ENCODE data around the gene FAM81A. TPM values are rescaled to one million over a fixed set of nuclear protein-coding genes. Genes with fewer than 3 reads are reported as not detected.

The FAM81A gene
- total RNA-seq, 2 experiments from 2014 or later: not detected

- no peak for TF ChIP-seq CTCF (IDR thresholded peaks at IDR 0.05)
- ATAC-seq (ENCODE audit: poor library complexity) (no peak), DNase-seq (no peak)
- no peak overlapping the region for H3K27ac Mint-ChIP-seq
- no peak overlapping the region for H3K27ac ChIP-seq (ENCODE audit: low read depth in 1 of 2, low read length in 2 of 2)
- H3K9me3 ChIP-seq (ENCODE audit: control insufficient read depth in 1 of 2, insufficient read depth in 1 of 2, low read length in 2 of 2): no peaks in the 10 kb centered on the region
- no peaks in the 10 kb centered on the region for H3K9me3 Mint-ChIP-seq
- intact Hi-C loops (cut with DNase I, micrococcal nuclease): no loop called here
- CTCF ChIA-PET: no interaction called here
- no peaks in the 10 kb centered on the region for H3K4me1 ChIP-seq (ENCODE audit: insufficient read depth, low read length)
- H3K36me3 Mint-ChIP-seq (ENCODE audit: low read depth): no peaks in the 10 kb centered on the region
- H3K27me3 ChIP-seq (ENCODE audit: control insufficient read depth in 1 of 2, insufficient read depth in 2 of 2, low read length in 2 of 2): no peaks in the 10 kb centered on the region
- no peak overlapping the region for H3K4me3 ChIP-seq (ENCODE audit: low read length)
- H3K27me3 Mint-ChIP-seq: no peaks in the 10 kb centered on the region
- no peaks in the 10 kb centered on the region for H3K36me3 ChIP-seq (ENCODE audit: insufficient read depth, low read length)
- H3K4me3 Mint-ChIP-seq: no peak overlapping the region
- POLR2A ChIA-PET: no interaction called here
- no peaks in the 10 kb centered on the region for H3K4me1 Mint-ChIP-seq (ENCODE audit: low read depth)
Measured at GRCh38 chr15:59557581-59557980, 119.6 kb downstream of the FAM81A start.

- intact Hi-C loops (cut with DNase I, micrococcal nuclease): no loop called here
- Mint-ChIP-seq H3K4me3 (no peak overlapping the region), H3K9me3 (no peaks in the 10 kb centered on the region), H3K27ac (no peak overlapping the region), H3K4me1 (ENCODE audit: low read depth) (no peaks in the 10 kb centered on the region), H3K36me3 (ENCODE audit: low read depth) (no peaks in the 10 kb centered on the region), H3K27me3 (no peaks in the 10 kb centered on the region)
- Histone ChIP-seq H3K9me3 (ENCODE audit: control insufficient read depth in 1 of 2, insufficient read depth in 1 of 2, low read length in 2 of 2) (no peaks in the 10 kb centered on the region), H3K4me1 (ENCODE audit: insufficient read depth, low read length) (no peaks in the 10 kb centered on the region), H3K27ac (ENCODE audit: low read depth in 1 of 2, low read length in 2 of 2) (no peak overlapping the region), H3K27me3 (ENCODE audit: control insufficient read depth in 1 of 2, insufficient read depth in 2 of 2, low read length in 2 of 2) (no peaks in the 10 kb centered on the region), H3K4me3 (ENCODE audit: low read length) (no peak overlapping the region), H3K36me3 (ENCODE audit: insufficient read depth, low read length) (no peaks in the 10 kb centered on the region)
- no peak for ATAC-seq (ENCODE audit: poor library complexity)
- no peak for TF ChIP-seq CTCF (IDR thresholded peaks at IDR 0.05)
- DNase-seq: no peak
- ChIA-PET CTCF (interaction anchor here (1.0 kb wide), 1 partner anchor 30 kb away, joined by 3 read pairs; no protein-coding TSS in a partner anchor), POLR2A (no interaction called here)
Measured at GRCh38 chr15:59558851-59559250, 120.9 kb downstream of the FAM81A start.

- CTCF ChIA-PET: no interaction called here
Measured at GRCh38 chr15:59561547-59561946, 123.6 kb downstream of the FAM81A start.

More at GRCh38 chr15:59561547-59561946, 123.6 kb downstream of the FAM81A start:
- intact Hi-C loops (cut with DNase I, micrococcal nuclease): no loop called here
- POLR2A ChIA-PET: no interaction called here
- ATAC-seq (ENCODE audit: poor library complexity): no peak
- Mint-ChIP-seq H3K4me1 (ENCODE audit: low read depth) (no peaks in the 10 kb centered on the region), H3K36me3 (ENCODE audit: low read depth) (no peaks in the 10 kb centered on the region), H3K27ac (no peak overlapping the region), H3K27me3 (no peaks in the 10 kb centered on the region), H3K9me3 (no peaks in the 10 kb centered on the region), H3K4me3 (no peak overlapping the region)
- no peak for DNase-seq
- no peaks in the 10 kb centered on the region for H3K9me3 ChIP-seq (ENCODE audit: control insufficient read depth in 1 of 2, insufficient read depth in 1 of 2, low read length in 2 of 2)
- H3K27ac ChIP-seq (ENCODE audit: low read depth in 1 of 2, low read length in 2 of 2): no peak overlapping the region
- no peak overlapping the region for H3K4me3 ChIP-seq (ENCODE audit: low read length)
- H3K36me3 ChIP-seq (ENCODE audit: insufficient read depth, low read length): no peaks in the 10 kb centered on the region
- H3K4me1 ChIP-seq (ENCODE audit: insufficient read depth, low read length): no peaks in the 10 kb centered on the region
- TF ChIP-seq CTCF (IDR thresholded peaks at IDR 0.05): no peak
- no peaks in the 10 kb centered on the region for H3K27me3 ChIP-seq (ENCODE audit: control insufficient read depth in 1 of 2, insufficient read depth in 2 of 2, low read length in 2 of 2)

Data from CD4-positive, alpha-beta T cell (primary cell).